HG03439 (cell line): ENCODE measurements around the gene AGBL4.
"Not testable (repeated sequence)": the region's sequence is repeated elsewhere in the genome, so short reads cannot be mapped to it uniquely, and the experiment has no call there.

Experiments
- ATAC-seq: cut with Tn5 transposase; IDR thresholded peaks from one replicate; pipeline ENCODE4 v1.9.1; 2021; ENCODE audit warnings: mild to moderate bottlenecking, moderate library complexity; ENCODE audit not compliant: unreplicated experiment

AGBL4 gene

DNA sequence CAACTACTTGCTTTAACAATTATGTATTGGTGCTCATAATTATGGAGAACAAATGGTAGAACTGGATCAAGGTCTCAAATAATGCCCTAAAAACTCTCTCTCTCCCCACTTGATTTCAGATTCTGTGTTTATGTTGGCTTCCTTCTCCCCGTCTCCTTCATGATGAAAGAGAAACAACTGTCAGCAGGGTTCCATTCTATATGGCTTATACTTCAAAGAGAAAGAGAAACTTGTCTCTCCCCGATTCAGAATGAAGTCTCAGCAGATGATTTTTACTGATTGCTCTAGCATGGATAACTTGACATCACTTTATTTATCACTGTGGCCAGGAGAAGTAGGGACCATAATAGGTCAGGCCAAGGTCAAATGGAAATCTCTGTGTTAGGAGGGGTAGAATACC lies 575.6 kb downstream of the AGBL4 start:
- ATAC-seq, result no peak

DNA sequence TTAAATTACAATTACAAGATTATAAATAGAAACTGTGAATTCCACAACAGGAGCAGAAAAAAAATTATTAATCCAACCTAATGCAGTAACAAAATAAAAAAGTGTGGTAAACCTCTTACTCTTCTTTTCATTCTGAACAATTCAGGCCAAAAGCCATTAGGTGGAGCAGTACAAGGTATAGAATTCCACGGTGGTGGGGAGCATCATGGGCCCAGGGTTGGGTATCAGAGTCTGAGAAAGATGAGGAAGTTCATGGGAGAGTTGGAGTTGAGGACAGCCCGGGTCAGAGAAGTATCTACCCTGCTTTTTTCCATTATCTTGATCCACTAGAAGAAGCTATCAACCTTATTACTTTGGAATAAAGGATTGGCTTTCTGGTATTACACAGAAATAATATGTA lies 586.9 kb downstream of the AGBL4 start:
- ATAC-seq, result no peak

DNA sequence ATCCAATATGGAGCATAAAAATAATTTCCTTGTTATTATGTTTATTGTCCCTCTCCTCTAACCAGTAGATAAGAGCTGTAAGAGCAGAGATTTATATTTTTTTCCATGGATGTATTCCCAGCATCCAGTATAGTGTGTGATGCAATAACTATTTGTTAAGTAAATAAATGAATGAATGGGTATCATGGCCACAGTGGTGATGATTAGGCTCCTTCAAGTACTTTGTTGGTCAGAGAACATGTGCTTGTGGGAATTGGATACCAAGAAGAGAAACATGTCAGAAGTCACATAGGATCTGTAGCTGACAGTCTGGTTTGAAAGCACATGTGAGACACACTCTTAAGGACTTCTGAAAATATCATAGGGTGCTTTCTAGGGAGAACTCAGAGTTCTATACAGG lies 588.5 kb downstream of the AGBL4 start:
- ATAC-seq, result no peak

DNA sequence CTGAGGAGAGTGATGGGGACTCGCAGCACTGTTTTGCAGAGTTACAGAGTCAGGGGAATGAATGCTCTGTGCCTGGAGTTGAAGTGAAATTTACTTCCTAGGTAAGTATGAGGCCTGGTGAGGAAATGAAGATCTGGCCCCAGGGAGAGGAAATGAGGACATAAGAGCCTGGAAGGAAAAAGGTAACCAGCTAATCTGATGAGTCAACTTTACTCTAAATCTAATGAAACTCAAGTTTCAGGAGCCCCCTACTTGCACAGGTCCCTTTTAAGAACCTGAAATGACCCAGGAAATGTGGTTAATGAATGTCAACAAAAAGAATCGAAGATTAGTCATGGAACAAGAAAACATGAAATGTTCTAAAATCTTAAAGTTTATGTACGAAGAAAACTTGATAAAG lies 599.0 kb downstream of the AGBL4 start:
- ATAC-seq, result no peak

DNA sequence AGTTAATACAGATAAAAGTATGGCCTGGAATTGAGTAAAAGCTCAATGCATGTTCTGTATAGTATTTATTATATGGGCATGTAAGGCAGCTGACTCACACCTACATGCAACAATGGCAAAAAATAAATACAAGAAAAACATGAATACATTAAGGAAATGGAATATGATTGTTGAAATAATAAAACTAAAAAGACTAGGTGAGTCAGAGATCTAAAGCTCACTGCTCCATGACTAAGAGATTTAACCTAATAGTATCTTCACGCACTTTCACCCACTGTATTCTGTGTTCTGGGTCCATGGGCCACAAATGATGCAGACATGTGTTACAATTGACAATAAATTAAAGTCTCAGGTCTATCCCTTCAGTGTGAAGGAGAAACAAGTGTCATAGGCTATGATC lies 607.0 kb downstream of the AGBL4 start:
- no peak for ATAC-seq

DNA sequence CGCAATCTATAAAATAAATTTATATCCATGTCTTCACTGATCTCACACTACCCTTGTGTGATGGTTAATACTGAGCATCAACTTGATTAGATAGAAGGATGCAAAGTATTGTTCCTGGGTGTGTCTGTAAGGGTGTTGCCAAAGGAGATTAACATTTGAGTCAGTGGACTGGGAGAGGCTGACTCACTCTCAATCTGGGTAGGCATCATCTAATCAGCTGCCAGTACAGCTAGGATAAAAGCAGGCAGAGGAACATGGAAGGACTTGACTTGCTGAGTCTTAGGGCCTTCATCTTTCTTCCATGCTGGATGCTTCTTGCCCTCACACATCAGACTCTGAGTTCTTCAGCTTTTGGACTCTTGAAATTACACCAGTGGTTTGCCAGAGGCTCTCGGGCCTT lies 615.4 kb downstream of the AGBL4 start:
- ATAC-seq, result no peak

DNA sequence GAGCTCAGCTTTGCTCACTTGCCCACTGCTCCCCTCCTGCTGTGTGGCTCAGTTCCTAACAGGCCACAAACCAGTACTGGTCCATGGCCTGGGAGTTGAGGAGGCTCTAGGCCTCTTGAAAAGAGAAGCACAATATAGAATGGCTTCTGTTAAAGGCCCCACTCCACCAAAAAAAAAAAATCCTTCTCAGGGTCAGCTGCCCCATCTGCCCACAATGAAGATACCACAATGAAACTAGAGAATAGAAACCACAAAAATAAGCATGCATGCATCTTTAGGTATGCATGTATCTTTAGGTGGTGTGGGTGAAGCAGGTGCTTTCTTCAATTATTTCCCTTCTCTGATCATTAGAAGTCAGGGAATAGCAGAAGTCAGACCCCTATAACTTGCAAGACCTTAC lies 626.7 kb downstream of the AGBL4 start:
- no peak for ATAC-seq

DNA sequence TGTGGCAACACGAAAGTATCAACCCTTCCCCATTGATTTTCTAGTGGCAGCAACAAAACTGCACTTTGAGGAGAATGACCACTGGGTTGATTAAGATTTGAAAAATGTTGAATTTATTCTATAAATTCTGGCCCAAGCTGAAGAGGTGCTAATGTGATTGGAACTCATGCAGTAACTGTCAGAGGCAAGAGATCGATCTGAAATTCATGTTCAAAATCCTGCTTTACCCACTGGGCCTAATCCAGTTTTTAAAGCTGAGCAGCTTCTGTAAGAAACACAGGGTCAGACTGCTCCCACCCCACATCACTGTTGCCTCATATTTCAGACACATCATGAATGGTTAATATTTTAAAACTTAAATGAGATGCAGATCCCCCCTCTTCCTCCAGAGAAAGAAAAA lies 629.6 kb downstream of the AGBL4 start:
- ATAC-seq, result no peak

DNA sequence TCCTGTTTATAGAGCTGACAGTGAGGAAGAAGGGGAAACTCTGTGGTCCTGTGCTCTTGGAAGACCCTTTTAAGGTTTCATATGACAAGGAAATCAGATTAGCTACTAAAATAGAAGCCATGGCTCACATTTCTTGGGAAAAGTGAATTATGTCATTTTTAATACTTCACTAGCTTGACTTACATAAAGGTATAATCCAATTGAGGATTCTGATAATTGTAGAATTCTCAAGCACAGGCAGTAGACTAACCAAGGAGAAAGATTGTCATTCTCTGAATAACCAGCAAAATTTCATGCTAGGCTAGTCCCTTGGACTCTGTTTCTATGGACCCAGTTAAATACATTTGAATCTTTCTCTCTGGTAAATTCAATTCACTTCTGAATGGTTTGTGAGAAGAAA lies 634.1 kb downstream of the AGBL4 start:
- no peak for ATAC-seq

DNA sequence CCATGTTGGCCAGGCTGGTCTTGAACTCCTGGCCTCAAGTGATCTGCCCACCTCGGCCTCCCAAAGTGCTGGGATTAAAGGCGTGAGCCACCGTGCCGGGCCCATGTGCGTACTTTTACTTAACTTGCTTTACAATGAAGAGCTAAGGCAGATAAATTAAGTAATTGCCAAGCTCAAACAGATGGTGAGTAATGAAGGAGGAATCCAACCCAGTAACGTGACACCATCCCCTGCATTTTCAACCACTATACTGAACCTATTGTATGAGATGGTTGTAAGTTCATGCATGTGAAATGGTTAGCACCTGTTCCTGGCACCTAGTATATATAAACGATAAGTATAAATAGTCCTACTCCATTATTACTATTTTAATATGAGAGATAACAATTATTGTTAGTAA lies 659.1 kb downstream of the AGBL4 start:
- no peak for ATAC-seq

DNA sequence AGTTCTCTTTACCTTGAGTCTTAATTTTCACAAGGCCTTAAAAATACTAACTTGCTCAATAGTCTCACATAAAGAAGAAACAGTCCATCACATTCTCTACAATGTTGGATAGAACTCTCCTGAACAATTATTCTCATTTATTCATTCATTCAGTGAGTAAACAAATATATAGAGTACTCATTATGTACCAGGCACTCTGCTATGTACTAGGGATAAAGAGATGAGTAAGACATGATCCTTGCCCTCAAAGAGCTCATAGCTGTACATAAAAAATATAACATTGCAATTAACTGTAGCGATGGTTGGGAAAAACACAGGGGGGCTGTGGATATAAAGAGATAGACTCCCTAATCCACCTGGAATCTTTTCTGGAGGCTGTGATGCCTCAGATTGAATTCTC lies 660.1 kb downstream of the AGBL4 start:
- ATAC-seq, result no peak

DNA sequence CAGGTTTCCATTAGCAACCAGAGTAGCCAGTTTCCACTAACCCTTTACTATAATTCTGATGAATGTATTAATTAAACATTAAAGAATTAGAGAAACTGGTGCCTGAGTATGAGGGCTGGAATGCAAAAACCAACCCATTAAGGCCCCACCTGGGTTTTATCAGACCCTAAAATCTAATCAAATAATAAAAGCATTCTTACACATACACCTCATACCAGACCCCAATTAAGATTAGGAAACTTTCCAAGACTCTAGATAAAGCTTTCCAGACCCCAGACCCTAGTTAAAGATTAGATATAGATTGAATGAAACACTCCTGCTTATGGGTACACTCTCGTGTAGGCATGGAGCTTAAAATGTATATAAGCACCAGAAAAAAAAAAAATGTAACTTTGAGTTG lies 665.7 kb downstream of the AGBL4 start:
- no peak for ATAC-seq

DNA sequence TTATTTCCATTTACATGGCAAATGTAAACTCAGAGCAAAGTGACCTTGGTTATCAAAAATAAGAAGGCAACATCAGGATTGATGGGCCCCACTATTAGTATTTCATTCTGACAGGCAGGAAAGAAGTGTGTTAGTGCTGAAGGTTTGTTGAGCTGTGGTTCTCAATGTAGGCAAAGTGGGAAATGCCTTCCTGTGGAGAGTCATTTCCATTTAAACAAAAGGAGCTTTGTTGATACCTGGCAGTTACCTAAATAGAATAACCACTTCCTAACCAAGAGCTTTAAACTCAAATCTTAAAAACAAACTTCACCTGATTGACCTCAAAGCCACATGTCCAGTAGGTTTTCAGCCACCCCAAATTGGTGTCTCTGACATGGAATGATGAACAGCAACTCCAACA lies 667.2 kb downstream of the AGBL4 start:
- no peak for ATAC-seq

DNA sequence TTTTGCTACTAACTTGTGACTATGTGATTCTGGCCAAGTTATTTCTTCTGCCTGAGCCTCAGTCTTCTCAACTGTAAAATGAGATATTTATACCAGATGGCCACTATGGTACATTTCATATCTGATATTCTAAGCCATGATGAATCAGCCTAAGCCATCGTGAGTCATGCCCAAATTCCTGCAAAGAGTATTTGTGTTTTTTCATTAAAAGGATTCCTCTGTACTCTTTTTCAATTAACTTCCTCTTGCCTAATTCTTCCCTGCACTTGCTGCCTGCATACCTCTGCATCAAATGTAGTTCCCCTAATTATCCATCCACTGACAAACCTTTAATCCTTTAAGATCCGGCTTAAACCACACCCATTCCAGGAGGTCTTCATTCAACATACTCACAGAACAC lies 672.0 kb downstream of the AGBL4 start:
- no peak for ATAC-seq

DNA sequence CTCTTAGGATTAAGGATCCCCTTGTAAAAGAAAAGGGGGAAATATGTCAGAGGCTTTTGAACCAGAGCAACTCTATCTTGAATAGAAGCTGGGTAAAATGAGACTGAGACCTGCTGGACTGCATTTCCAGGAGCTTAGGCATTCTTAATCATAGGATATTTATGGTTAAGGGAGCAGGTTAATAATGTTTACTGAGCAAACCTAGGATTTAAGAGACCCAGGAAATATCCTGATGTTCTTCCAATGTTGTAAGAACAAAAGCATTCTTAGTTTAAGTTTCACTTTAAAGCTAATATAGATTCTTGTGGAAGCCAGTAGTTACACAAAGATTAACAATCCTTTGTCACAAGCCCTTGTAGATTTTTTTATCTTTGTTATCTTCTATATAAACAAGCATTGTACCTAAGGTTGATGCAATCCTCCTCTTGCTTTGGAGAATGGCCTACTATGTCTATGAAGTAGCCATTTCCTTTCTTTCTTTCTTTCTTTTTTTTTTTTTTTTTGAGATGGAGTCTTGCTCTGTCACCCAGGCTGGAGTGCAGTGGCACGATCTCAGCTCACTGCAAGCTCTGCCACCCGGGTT lies 676.9 kb downstream of the AGBL4 start:
- no peak for ATAC-seq

DNA sequence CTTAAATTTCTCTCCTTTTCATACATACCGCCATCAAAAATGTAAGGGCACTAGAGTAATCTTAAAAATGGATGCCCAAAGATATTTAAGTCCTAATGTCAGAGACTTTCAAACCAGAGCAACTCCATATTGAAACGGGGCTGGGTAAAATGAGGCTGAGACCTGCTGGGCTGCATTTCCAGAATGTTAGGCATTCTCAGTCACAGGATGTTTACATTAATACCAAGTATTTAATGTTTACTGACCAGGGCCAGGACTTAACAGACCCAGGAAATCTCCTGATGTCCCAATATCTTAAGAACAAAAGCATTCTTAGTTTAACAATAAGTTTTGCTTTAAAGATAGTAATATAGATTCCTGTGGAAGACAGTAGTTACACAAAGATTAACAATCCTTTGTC lies 683.2 kb downstream of the AGBL4 start:
- ATAC-seq, result no peak

DNA sequence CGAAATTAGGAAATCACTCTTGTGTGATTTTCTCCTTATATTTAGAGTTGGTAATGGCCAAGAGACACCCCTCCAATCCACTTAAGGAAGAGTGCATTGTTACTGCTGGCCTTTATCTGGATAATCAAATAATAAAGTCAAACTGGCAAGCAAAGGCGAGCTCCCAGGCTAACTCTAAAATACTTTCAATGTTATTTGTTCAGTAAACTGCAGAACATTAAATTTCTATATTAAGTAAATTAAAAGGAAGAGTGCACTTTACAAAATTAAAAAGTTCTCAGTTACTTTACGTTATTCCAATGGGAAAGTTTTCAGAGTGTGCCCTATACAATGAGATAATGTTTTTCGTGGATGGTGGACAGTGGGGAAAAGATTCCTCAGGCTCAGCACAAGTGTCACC lies 684.7 kb downstream of the AGBL4 start:
- no peak for ATAC-seq

DNA sequence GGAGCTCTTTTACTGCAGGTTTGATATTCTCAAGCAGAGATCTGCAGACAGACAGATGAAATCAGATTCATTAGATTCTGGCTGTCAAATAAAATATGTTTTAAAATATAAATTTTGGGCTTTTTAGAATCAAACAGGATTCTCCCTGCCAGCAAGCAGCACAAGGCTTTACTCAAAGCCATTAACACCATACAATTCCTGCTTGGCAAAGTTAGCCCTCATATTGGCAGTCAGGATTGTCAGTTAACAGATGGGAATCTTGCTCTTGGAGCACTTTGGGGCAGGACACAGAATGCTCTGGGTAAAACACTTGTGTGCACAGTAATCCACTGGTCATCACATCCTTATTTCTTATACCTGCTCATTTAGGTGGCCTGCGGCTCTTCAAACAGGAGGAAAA lies 686.5 kb downstream of the AGBL4 start:
- no peak for ATAC-seq

DNA sequence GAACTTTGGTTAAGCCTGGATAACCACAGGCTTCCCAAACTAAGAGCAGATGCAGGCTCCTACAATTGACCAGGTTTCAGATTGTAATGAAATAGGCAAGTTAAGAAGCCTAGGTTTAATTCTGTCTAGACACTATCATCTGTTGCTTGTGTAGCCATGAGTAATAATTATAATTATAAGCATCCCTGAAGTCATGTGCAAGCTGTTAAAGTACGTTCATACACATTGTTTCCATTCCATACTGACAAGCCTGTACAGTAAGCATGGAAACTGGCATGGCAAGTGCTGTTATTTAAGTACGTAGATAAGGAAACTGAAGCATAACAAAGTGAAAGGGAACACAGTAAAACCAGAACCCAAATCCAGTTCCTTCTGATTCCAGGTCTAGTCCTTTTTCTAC lies 689.8 kb downstream of the AGBL4 start:
- ATAC-seq, result no peak

DNA sequence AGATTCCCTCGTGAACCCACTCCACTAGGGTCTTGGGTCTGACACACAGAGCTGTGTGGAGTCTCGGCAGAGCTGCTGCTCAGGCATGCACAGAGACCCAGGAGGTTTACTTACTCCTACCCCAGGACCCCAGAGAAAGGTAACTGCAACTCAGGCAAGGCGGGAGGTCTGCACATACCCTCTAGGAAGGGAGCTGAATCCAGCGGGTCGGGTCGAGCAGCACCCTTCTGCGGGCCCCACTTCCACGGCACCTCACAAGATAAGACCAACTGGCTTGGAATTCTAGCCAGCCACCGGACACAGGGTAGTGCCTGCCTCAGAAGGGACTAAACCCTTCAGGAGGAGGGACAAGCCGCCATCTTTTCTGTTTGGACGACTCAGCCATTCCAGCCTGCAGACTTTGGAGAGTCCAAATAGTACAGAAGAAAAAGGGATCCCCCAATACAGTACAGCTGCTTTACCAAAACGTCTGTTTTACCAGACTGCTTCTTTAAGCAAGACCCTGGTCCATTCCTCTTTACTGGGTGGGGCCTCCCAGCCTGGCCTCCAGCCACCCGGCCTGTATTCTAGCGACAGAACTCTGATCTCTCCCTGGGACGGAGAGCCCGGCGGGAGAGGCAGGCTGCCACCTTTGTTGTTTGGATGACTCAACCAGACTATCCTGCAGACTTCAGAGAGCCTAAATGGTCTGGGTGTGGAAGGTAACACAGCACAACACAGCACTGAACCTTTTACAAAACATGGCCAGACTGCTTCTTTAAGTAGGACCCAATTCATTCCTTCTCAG lies 692.5 kb downstream of the AGBL4 start:
- ATAC-seq, result no peak

DNA sequence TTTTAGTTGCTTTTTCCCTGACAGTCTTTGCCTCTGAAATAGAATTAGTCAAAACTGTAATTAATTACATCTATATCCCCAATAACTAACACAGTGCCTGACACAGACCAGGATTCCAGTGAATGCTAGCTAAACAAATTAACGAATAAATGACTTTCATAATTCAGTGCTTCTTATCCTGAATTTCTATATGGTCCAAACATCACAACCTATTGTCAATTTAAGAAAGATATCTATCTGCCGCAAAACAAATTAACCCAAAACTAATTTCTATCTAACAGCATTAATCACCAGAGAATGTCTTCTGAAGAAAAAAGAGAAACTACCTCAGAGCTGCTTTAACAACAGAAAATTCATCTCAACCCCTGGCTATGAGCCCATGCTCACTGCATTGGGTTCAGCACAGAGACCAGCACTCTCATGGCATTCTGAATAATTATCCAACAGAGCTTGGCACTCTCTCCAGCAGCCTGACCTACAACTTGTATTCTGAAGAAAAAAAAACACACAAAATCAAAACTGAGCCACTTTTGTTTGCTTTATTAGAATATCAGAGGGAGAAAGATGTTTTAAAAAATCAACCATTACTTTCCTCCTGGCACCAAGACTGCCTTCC lies 699.7 kb downstream of the AGBL4 start:
- no peak for ATAC-seq

DNA sequence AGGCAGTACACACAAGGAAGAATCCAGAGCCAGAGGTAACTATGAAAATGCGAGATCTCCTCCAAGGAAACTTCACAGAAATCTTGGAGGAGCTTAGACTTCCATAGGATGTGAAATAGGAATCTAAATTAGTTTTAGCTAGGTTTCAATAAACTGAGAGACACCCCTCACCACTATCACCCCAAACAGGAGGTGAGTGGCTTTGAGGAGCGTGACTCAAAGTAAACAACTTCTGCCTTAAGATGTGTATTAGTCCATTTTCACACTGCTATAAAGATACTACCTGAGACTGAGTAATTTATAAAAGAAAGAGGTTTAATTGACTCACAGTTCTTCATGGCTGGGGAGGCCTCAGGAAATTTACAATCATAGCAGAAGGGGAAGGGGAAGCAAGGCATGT lies 703.3 kb downstream of the AGBL4 start:
- ATAC-seq, result not testable (repeated sequence)
